Retinal pigment epithelial cell (primary cell): Measurements from ENCODE around the gene SETSIP.

Experiments used
- DNase-seq: peaks from one replicate; pipeline ENCODE4 v3.0.0-alpha.2; 2010; ENCODE audit warnings: low read depth
- H3K4me3 ChIP-seq: 2 replicates; pipeline ENCODE4 v1.5.1; 2011; ENCODE audit warnings: mild to moderate bottlenecking, low read length, control low read depth, moderate library complexity
- TF ChIP-seq, protein P1 (sequence below): conservative IDR thresholded peaks from 2 replicates; pipeline ENCODE4 v1.5.1; 2011; ENCODE audit warnings: low read depth, low read length, control low read depth, inconsistent platforms

The SETSIP gene

DNA sequence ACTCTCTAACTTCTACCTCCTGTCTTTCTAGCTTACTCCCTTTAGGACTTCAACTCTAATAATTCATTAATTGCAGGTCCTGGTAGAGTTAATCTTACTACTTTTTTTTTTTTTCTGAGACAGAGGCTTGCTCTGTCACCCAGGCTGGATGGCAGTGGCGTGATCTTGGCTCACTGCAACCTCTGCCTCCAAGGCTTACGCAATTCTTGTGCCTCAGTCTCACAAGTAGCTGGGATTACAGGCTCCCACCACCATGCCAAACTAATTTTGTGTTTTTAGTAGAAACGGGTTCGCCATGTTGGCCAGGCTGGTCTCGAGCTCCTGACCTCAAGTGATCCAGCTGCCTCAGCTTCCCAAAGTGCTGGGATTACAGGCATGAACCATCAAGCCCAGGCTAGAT lies 20.7 kb upstream of the SETSIP start:
- TF ChIP-seq, protein P1, sequence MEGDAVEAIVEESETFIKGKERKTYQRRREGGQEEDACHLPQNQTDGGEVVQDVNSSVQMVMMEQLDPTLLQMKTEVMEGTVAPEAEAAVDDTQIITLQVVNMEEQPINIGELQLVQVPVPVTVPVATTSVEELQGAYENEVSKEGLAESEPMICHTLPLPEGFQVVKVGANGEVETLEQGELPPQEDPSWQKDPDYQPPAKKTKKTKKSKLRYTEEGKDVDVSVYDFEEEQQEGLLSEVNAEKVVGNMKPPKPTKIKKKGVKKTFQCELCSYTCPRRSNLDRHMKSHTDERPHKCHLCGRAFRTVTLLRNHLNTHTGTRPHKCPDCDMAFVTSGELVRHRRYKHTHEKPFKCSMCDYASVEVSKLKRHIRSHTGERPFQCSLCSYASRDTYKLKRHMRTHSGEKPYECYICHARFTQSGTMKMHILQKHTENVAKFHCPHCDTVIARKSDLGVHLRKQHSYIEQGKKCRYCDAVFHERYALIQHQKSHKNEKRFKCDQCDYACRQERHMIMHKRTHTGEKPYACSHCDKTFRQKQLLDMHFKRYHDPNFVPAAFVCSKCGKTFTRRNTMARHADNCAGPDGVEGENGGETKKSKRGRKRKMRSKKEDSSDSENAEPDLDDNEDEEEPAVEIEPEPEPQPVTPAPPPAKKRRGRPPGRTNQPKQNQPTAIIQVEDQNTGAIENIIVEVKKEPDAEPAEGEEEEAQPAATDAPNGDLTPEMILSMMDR, result no peak

DNA sequence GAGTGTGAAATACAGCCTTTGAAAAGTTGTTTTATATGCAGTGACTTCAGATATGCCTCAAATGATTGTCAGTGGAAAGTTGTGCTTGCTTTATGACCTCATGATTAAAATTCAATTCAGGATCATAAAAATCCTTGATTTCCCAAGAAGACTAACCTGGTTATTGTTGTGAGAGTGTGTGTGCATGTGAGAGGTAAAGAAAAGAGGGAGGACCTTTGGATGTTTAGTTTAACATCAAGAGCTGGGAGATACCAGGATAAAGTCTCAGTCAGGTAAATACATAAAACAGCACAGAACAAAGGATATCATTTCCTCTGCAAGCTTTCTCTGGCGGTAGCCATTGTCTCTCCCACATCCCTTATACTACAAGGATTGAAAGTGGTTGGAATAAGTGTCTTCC lies 19.4 kb upstream of the SETSIP start:
- no peak overlapping the region for H3K4me3 ChIP-seq
- TF ChIP-seq, protein P1, result no peak
- no peak for DNase-seq

More for the DNA sequence above, 20.7 kb upstream of the SETSIP start:
- no peak for DNase-seq
- H3K4me3 ChIP-seq, result no peak overlapping the region

DNA sequence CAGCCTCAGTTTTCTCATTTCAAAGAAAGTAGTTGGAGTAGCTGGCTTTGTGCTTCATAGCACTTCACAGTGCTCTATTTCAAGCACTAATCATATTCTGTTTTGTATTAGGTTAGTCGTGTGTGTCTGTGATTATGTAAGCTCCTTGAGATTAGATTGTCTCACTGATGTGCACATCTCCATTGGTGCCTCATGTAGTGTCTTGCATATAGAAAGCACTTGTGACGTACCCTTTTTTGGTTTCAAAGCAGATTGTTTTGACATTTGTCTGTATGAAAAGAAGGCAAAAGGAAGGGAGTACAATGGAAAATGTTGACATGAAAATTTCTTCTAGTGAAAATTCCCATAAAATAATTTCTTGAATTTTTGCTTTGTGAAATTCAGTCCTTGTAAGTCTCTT lies 18.9 kb upstream of the SETSIP start:
- H3K4me3 ChIP-seq, result no peak overlapping the region
- no peak for DNase-seq
- TF ChIP-seq, protein P1, result no peak

DNA sequence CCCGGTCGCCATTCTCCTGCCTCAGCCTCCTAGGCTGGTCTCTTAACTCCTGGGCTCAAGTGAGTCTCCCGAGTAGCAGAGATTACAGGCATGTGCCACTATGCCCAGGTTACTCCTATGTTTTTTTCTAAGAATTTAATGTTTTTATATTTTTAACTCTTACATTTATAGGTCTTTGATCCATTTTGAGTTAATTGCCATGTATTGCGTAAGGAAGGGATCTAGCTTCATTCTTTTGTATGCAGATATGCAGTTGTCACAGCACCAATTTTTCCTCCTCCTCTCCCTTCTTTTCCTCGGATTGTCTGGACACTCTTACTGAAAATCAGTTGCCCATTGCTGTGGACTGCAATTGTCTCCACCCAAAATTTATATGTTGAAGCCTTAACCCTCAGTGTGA lies 16.4 kb upstream of the SETSIP start:
- no peak for DNase-seq
- H3K4me3 ChIP-seq, result no peak overlapping the region
- TF ChIP-seq, protein P1, result no peak

DNA sequence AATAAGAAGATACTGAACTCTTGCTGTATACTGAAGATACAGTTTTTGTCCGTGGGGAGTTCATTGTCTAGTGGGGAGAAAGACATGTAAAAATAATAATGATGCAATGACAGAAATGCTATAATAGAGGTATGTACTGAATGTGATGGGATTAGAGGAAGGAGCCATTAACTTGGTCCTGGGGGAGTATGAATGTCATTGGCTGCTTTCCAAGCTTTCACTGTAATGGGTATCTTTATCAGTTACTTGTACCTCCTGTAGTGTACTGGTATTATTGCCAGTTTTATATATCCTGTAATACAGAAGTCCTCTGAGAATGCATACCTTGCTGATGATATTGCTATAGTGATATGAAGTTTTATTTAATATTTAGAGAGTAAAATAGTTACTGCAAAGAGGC lies 12.3 kb upstream of the SETSIP start:
- TF ChIP-seq, protein P1, result no peak
- no peak overlapping the region for H3K4me3 ChIP-seq
- no peak for DNase-seq

DNA sequence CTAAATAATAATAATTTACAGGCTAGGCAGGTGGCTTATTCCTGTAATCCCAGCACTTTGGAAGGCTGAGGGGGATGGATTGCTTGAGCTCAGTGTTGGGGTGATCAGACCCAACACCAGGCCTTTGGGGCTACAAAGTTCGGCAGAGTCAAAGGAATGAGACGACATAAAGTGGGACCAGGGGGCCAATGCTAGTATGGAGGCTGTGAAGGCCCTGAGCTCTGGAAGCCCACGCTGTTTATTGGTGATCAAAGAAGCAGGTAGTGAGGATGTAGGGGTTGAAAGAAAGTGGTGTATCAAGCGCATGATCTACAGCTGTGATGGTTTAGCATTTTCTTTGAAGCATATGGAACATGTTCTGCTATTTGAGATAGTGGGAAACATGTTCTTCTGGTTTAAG lies 10.5 kb upstream of the SETSIP start:
- H3K4me3 ChIP-seq, result no peak overlapping the region
- TF ChIP-seq, protein P1, result no peak
- no peak for DNase-seq

DNA sequence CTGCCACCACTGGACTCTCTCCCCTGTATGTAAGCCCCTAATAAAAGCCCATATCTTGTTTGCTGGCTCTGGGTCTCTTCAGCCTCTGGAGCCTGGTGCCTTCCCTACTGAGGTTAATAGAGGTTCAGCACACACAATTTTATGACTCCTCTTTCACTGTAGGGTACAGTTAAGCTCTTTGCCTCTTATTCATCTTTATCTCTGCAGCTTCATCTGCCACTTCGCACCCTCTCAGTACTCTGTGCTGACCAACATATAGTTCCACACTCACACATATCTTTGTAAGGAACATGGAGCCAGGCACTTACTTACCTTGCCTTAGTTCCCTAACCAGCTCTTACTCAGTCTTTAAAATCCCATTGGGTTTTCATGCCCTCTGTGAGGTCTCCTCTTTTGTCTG lies 9.4 kb upstream of the SETSIP start:
- TF ChIP-seq, protein P1, result no peak
- no peak for DNase-seq
- no peak overlapping the region for H3K4me3 ChIP-seq
